Fibroblast of lung (primary cell): ENCODE results near the gene TICRR.

Experiments
- CTCF ChIP-seq, 2 donors: IDR thresholded peaks in 1 of 2; conservative IDR thresholded peaks in 1 of 2; 1 replicate in 1 of 2; 2 replicates in 1 of 2; pipeline ENCODE4 v1.5.1; 2011 to 2012; ENCODE audit warnings: low read length in 2 of 2, control low read depth in 1 of 2, inconsistent platforms in 1 of 2, low read depth in 1 of 2, mild to moderate bottlenecking in 1 of 2
- EZH2 ChIP-seq: IDR thresholded peaks from 2 replicates; pipeline ENCODE4 v1.5.1; 2012; ENCODE audit warnings: low read length, control low read depth, mild to moderate bottlenecking; ENCODE audit errors: missing control alignments

- TF ChIP-seq CTCF (conservative IDR thresholded peaks at IDR 0.05 in 1 of 2, IDR thresholded peaks at IDR 0.05 in 1 of 2; ENCODE audit: low read depth in 1 of 2, low read length in 2 of 2), result no peak
- TF ChIP-seq EZH2, result no peak
Measured at GRCh38 chr15:89677381-89677780, 102.1 kb downstream of the TICRR start.
